ES-I3 (cell line): ENCODE results near the gene TIMM44.

Source experiments
- H3K36me3 ChIP-seq: 2 replicates; pipeline ENCODE4 v1.6.1; 2013; ENCODE audit warnings: mild to moderate bottlenecking, low read length, control low read depth, moderate library complexity; ENCODE audit not compliant: insufficient read depth
- H3K4me1 ChIP-seq: 2 replicates; pipeline ENCODE4 v1.6.1; 2013; ENCODE audit warnings: mild to moderate bottlenecking, control low read depth, low read length; ENCODE audit not compliant: insufficient read depth
- H3K9ac ChIP-seq: 2 replicates; pipeline ENCODE4 v1.6.1; 2013; ENCODE audit warnings: low read depth, mild to moderate bottlenecking, low read length, moderate library complexity
- H3K9me3 ChIP-seq: 2 replicates; pipeline ENCODE4 v1.6.1; 2013; ENCODE audit warnings: mild to moderate bottlenecking, low read length, moderate library complexity; ENCODE audit not compliant: control insufficient read depth, insufficient read depth

Gene TIMM44

GRCh38 chr19:7928741-7929701 is 14.4 kb downstream of the TIMM44 start:
- Histone ChIP-seq H3K9ac (no peak overlapping the region), H3K4me1 (no peaks in the 10 kb centered on the region; the same call in 1 of the 2 replicates), H3K36me3 (peaks cover 8% of the 10 kb centered on the region), H3K9me3 (no peaks in the 10 kb centered on the region)

GRCh38 chr19:7928334-7928706 is 15.1 kb downstream of the TIMM44 start:
- Histone ChIP-seq H3K4me1 (no peaks in the 10 kb centered on the region; the same call in 1 of the 2 replicates), H3K36me3 (peaks cover 2% of the 10 kb centered on the region), H3K9ac (no peak overlapping the region), H3K9me3 (no peaks in the 10 kb centered on the region)

- Histone ChIP-seq H3K9ac (no peak overlapping the region), H3K4me1 (no peaks in the 10 kb centered on the region; the same call in 1 of the 2 replicates), H3K36me3 (no peaks in the 10 kb centered on the region; the same call in 1 of the 2 replicates), H3K9me3 (no peaks in the 10 kb centered on the region)
These were observed 15.7 kb downstream of the TIMM44 start for GRCh38 chr19:7927605-7928333.

GRCh38 chr19:7926727-7927604 is 16.5 kb downstream of the TIMM44 start:
- H3K36me3 ChIP-seq: no peaks in the 10 kb centered on the region
- no peaks in the 10 kb centered on the region for H3K9me3 ChIP-seq
- H3K9ac ChIP-seq: no peak overlapping the region; the same call in 1 of the 2 replicates
- no peaks in the 10 kb centered on the region; the same call in 1 of the 2 replicates for H3K4me1 ChIP-seq

- peaks cover 3% of the 10 kb centered on the region; the same call in 1 of the 2 replicates for H3K4me1 ChIP-seq
- peak within 1 kb of the TSS; percentile 54; the same call in 1 of the 2 replicates for H3K9ac ChIP-seq
- no peaks in the 10 kb centered on the region for H3K9me3 ChIP-seq
- no peaks in the 10 kb centered on the region for H3K36me3 ChIP-seq
These were observed 17.3 kb downstream of the TIMM44 start, which contains the start of gene CTXN1 for GRCh38 chr19:7926021-7926726. CTXN1 (minus strand) TSS chr19:7926135; CDS start chr19:7925538, 597 bp downstream.

GRCh38 chr19:7925171-7925851 is 18.2 kb downstream of the TIMM44 start:
- Histone ChIP-seq H3K9ac (peak overlapping the region; percentile 48; the same call in 1 of the 2 replicates), H3K36me3 (no peaks in the 10 kb centered on the region), H3K9me3 (no peaks in the 10 kb centered on the region), H3K4me1 (peaks cover 3% of the 10 kb centered on the region; the same call in 1 of the 2 replicates)

- Histone ChIP-seq H3K9ac (peak overlapping the region; percentile 48; the same call in 1 of the 2 replicates), H3K9me3 (no peaks in the 10 kb centered on the region), H3K4me1 (peaks cover 3% of the 10 kb centered on the region; the same call in 1 of the 2 replicates), H3K36me3 (no peaks in the 10 kb centered on the region)
These were observed 18.8 kb downstream of the TIMM44 start for GRCh38 chr19:7924651-7925170.

GRCh38 chr19:7924241-7924640 is 19.2 kb downstream of the TIMM44 start:
- H3K36me3 ChIP-seq: no peaks in the 10 kb centered on the region
- H3K4me1 ChIP-seq: peaks cover 3% of the 10 kb centered on the region; the same call in 1 of the 2 replicates

GRCh38 chr19:7923295-7924191 is 19.9 kb downstream of the TIMM44 start:
- Histone ChIP-seq H3K9me3 (no peaks in the 10 kb centered on the region), H3K36me3 (no peaks in the 10 kb centered on the region), H3K9ac (no peak overlapping the region), H3K4me1 (peaks cover 3% of the 10 kb centered on the region; the same call in 1 of the 2 replicates)

More at GRCh38 chr19:7924241-7924640, 19.2 kb downstream of the TIMM44 start:
- Histone ChIP-seq H3K9me3 (no peaks in the 10 kb centered on the region), H3K9ac (no peak overlapping the region)

- H3K9me3 ChIP-seq: no peaks in the 10 kb centered on the region
- no peaks in the 10 kb centered on the region for H3K36me3 ChIP-seq
- H3K4me1 ChIP-seq: peaks cover 3% of the 10 kb centered on the region; the same call in 1 of the 2 replicates
- H3K9ac ChIP-seq: no peak overlapping the region
These were observed 20.6 kb downstream of the TIMM44 start for GRCh38 chr19:7922836-7923195.

GRCh38 chr19:7921967-7922835 is 21.3 kb downstream of the TIMM44 start:
- Histone ChIP-seq H3K9ac (no peak overlapping the region), H3K36me3 (no peaks in the 10 kb centered on the region), H3K9me3 (no peaks in the 10 kb centered on the region), H3K4me1 (peaks cover 3% of the 10 kb centered on the region; the same call in 1 of the 2 replicates)
